ENCODE measurements around the gene BAAT.

The BAAT gene

DNA sequence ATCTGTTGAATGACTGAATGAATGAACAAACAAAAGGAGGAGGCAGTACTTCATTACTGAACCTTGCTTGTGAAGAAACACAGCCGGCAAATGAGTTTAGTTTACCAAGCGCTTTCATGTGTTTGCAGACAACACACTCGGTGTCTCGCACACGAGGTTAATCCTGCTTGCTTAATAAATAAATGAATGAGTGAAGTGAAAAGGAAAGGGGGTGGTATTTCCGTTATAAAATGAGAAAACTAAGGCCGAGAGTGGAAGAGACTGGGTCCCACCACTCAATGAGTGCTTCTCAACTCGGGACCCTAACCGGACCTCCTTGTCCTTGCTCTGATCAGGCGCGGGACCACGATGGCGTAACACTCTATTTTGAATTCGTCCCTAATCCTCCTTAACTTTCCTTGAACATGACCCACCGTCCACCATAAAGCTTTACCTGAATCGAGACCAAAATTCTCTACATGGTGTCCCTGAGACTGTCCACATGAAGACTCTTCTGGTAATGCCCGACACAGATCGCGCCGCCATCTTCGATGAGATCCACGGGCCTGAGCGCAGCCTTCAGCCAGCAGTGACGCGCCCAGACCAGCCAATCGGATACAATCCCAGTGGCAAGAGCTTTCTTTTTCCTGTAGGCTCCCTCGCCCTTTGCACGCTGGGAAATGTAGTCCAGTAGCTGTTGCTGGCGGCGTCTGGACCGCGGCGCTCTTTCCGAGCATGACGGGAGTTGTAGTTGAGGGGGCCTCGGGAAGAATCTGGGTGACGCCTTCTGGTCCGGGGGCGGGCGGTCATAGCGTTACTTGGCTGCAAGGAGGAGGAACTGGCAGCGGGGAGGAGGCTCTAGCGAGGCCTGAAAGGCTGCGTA, 13.5 kb upstream of the BAAT start, which contains the start of the genes MRPL50 and ZNF189:
Gene MRPL50, minus strand, starts transcription at position 551 of the 862 bp plus-strand sequence. Its CDS starts 26 bp downstream, at position 525.
Gene ZNF189, plus strand, starts transcription at position 784 of the 862 bp plus-strand sequence. CDS start 306 bp downstream, outside the sequence.
- DNase-seq = peak; percentile 94 to 96

DNA sequence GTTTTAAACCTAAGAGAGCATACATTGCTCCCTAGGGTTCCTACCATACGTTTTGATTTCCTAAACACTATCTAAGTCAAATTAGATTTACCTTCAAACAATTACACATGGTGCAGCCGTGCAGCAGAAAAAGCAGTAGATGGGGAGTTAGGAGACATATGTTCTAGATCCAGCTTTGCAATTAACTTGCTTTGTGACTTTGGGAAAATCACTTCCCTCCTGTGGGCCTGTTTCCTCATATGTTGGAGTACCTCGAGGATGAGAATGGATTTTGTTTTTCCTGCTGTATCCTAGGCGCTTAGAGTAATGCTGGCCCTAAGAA, 12.9 kb upstream of the BAAT start:
- DNase-seq = peak in 1 of 2 experiments; percentile 21

DNA sequence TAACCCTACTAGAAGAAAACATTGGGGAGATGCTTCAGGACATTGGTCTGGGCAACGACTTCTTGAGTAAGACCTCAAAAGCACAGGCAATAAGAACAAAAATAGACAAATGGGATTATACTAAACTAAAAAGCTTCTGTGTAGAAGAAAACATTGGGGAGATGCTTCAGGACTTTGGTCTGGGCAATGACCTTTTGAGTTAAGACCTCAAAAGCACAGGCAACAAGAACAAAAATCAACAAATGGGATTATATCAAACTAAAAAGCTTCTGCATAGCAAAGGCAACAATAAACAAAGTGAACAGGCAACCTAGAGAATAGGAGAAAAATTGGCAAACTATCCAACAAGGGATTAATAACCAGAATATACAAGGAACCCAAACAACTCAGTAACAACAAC, 9.9 kb upstream of the BAAT start:
- no peak for DNase-seq

DNA sequence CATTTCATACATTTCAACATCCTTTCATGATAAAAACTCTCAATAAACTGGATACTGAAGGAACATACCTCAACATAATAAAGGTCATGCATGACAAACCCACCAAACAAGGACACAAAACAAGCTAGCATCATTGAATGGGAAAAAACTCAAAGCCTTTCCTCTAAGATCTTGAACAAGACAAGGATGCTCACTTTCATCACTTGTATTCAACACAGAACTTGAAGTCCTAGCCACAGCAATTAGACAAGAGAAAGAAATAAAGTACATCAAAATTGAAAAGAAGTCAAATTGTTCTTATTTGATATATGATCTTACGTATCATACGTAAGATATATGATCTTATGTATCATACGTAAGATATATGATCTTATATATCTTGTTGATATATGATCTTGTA, 8.3 kb upstream of the BAAT start:
- no peak for DNase-seq

DNA sequence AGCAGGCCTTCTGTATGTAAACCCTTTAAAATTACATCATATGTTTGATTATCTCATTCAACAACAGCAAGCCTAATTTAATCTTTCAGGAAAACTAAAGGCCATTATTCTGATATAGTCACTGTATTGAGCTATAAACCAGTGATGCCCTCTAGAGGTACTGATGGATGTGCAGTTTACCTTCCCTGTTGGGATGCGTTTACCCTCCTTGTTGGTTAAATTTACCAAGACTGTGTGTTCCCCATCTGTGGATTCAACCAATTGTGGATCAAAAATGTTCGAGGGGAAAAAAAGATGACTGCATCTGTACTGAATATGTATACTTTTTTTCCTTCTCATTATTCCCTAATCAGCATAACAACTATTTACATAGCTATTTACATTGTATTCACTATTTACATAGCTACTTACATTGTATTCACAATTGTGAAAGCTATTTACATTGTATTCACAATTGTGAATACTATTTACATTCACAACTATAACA, 3.7 kb upstream of the BAAT start:
- DNase-seq = peak in 1 of 2 experiments; percentile 11

DNA sequence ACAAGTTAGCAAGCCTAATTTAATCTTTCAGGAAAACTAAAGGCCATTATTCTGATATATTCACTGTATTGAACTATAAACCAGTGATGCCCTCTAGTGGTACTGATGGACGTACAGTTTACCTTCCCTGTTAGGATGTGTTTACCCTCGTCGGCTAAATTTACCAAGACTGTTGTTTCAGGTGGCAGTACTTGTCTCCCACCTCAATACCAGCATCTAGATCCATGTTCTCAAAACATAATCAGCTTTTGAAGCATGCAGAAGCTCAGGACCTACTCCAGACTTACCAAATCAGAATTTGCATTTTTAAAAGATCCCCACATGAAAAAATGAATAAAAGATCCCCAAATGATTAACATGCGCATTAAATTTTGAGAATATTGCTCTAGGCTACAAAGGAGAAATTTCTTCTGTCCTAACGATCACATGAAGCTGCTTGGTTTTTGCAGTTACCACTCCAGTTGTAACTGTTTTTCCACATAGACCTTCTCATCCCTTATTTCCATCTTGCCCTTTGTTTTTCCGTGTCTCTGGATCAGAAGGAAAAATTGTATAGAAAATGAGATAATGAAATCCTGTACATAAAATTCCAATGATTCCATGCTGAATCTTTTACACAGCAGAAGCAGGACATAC, 3.2 kb upstream of the BAAT start:
- DNase-seq = peak; percentile 1 to 58

DNA sequence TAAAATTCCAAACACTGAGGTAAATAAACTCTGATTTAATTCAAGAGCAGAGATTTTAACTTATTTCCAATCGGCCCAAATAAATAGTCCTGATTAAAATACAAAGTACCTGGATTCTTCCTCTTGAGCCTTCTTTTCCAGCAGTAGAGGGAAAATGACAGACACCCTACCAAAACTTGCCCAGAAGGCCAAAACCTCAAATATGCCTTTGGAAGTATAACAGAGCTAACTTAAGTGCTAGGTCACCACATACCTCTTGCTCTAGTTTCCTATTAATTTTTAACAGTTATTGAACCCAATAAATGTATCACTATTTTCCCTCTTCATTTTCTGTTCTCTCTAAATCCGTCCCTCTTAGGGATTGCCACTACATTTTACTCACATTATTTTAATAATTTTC, 1.4 kb downstream of the BAAT start:
- DNase-seq = no peak

DNA sequence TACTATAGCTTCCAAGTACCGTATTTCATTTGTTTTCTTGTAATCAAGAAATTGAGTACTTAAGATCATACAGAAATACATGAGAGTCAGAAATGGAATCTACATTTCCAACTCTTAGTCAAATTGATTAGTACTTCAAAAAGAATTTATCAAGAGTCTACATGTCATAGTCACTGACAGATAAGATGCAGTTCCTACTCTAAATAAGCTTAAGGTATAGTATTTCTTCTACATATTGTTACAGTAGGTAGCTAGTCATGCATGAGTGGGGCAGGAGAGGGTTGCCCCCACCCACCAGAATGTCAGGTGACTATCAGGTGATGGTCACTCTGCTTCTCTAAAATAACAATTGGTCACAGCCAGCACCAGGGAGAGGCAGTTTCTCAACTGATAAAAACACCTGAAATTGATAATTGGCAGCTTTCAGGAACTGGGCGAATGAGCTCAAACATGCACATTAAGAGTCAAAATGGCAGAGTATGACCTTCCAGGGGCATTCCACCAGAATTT, 2.9 kb downstream of the BAAT start:
- DNase-seq = no peak

DNA sequence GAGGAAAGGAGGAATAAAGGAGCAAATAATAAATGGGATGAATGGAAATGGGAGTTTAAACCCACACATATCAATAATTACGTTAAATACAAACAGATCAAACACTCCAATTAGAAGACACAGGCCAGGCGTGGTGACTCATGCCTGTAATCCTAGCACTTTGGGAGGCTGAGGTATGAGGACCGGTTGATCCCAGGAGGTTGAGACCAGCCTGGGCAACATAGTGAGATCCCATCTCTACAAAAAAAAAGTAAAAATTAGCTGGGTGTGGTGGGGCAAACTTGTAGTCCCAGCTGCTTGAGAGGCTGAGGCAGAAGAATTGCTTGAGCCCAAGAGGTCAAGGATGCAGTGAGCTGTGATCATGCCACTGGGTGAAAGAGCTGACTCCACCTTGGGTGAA, 3.7 kb downstream of the BAAT start:
- DNase-seq = no peak

DNA sequence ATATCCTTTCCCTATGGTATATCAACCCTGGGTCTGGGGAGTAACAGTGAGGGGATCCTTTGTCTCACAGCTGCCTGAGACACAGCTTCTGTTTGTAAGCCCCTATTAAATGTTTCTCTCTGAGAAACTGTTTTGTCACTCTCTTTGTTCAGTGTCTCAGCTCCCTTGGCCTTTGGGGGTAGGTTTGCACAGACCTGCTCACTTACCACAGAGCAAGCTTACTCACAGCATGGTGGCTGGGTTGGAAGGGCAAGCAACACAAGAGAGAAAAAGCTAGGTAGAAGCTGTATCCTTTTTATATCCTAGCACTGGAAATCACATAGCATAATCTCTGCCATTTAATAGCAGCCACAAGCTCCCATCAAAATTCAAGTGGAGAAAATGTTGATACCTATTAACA, 4.5 kb downstream of the BAAT start:
- DNase-seq = no peak

DNA sequence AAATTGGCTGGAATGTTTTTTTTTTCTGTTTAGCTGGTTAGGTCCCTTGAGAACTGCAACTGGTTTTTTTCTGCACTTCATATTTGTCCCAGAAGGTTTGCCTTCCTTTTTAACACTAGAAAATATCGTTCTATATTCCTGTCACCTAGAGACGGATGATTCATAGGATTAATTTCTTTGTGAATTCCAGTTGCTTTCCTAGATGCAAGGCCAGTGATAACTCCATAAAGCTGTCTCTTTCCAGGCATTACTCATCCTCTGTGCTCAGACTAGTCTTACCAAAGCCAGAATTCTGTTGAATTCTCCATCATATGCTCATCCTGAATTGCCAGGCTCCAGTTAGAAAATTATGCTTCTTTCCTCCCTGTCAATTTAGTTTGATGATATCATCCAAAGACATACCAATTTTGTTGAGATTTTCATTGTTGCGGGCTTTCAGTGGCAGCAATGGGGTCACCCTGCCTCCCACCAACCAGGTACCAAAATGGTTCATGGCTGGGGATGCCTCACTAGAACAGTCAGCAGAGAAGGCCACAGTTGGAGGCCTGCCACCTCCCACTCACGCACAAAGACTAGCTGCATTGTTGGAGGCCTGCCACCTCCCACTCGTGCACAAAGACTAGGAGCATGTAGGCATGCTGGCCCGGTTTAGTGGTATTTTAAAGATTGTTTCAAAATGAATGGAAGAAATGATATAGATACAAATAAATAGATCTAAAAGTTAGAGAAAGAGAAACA, 8.5 kb downstream of the BAAT start:
- DNase-seq = no peak

DNA sequence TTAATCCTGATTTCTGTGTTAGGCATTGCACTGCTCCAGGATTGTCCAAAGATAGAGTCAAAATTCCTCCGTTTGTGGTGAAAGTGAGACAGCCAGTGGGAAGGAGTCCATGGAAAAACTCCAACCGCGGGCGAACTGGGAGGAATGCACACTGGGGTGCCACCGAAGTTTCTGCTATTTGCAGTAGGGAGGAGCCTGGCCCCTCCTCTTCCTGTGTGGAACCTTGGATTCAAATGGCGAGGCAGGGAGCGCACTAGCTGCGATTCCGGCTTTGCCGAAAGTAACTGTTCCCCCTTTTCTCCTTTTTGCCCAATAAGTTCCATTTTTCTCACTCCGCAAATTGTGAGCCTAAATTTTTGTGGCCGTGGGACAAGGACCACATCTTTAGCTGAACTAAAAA, 9.3 kb downstream of the BAAT start:
- no peak for DNase-seq

DNA sequence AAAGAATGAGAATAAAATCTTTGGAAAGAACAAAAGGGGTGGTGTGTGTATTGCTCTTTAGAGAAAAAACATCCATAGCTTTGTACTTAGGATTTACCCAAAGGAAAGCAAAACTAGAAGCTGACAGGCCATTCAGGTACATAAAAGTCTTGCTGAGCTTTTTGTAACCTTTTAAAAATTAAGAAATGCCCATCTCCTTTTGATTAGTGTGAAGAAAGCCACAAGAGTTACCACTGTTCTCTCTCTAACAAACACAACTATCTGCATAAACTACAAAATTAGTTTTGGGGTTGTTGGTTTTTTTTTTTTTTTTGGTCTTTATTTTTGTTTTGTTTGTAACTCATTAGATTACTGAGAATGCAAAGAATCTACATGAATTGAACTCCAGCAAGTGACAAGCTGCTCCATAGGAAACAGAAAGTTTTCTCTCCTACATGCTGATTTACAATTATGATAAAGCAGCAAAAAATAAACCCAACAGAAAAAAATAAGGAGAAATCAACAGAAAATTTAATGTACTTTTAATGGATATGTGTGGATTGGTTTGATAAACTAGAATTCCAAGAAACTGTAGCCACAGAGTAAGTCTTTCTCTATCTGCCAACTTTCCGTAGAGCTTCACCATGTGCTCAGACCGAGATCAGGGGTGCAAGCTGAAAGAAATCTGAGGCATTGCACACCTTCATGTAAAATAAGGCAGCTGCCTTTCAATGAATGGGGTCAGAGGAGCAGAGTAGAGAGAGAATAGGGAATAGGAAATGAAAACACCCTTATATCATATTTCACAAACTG, 12.3 kb downstream of the BAAT start:
- DNase-seq = no peak

DNA sequence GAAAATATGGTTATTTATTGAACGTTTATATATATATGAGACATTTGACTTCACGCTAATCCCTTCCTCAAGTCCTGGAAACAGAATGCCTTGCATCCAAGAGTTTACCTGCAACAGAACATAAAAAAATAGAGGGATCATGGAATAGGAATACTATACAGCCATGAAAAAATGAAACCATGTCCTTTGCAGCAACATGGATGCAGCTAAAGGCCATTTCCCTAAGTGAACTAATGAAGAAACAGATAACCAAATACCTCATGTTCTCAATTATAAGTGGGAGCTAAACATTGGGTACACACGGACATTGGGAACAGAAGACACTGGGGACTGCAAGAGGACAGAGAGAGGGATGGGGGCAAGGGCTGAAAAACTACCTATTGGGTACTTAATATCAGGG, 13.0 kb downstream of the BAAT start:
- no peak for DNase-seq

DNA sequence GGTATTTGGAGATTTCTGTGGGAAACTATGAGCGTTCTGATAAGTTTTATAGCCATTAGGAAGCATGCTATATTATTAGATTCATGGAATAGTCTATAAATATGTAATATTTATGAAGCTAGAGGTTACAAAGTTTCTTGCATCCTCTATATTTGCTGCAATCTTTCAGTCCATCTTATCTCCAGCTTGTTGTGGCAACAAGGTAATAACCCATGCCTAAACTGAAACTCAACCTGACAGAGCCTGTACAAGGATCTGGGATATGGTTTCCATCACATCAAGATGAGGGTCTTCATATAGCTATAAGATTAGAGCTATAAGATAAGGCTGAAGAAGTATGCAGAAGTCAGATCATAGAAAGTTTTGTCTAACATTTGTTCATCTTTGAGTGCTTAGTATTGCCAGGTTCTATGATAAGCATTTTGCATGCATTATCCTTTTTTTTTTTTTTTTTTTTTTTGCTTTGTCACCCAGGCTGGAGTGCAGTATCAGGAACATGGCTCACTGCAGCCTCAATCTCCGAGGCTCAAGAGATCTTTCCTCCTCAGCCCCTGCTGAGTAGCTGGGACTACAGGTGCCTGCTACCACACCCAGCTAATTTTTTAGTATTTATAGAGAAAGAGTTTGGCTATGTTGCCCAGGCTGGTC, 14.8 kb downstream of the BAAT start:
- no peak for DNase-seq

DNA sequence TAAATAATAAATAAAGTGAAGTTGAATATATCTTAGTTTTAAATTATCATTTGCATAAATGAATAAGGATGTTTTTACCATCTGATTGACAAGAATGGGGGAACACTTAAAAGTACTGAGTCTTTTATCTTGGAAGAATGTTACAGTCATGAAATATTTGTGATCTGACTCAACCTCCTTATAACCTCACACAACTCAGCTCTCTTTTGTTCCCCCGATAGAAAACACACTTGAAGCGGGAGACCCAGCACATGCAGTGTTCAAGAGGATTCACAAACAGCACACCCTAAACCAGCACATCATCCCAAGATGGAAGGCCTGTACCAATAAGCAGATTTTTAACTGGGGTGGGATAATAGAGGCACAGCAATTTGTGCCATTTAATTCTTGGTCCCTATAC, 15.5 kb downstream of the BAAT start:
- no peak for DNase-seq

DNA sequence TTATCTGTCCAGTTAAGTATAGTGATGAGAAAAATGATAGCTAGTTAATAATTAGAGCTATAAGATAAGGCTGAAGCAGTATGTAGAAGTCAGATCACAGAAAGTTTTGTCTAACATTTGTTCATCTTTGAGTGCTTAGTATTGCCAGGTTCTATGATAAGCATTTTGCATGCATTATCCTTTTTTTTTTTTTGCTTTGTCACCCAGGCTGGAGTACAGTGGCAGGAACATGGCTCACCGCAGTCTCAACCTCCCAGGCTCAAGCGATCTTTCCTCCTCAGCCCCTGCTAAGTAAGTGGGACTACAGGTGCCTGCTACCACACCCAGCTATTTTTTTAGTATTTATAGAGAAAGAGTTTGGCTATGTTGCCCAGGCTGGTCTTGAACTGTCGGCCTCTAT, 17.5 kb downstream of the BAAT start:
- no peak for DNase-seq

DNA sequence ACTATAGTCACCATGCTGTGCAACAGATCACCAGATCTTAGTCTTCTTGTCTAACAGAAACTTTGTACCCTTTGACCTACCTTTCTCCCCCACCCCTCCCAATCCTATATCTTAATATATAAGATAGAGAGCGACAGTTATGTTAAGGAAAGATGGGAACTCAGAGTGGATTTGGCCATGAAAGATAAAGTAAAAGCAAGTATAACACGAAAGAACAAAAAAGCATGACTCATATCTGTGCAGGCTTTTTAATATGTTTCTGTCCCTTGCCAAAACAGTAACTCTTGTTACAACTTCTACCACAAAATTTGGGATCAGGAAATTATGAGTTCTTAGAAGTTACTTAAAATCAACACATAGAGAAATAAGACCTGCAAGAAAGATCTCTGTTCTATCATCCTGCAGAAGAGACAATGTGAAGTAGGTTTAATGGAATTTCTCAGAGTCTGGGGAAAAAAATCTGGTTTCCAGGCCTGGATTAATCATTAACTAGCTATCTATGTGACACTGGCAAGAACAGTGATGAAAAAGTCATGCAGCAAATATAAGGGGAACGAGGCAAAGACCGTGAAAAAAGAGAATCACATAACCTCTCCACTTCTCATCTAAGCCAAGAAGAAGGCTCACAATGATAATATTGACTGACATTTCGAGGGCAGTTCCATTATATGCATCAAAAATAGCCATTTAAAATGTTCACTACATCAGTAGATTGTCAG, 18.6 kb downstream of the BAAT start:
- DNase-seq = no peak

DNA sequence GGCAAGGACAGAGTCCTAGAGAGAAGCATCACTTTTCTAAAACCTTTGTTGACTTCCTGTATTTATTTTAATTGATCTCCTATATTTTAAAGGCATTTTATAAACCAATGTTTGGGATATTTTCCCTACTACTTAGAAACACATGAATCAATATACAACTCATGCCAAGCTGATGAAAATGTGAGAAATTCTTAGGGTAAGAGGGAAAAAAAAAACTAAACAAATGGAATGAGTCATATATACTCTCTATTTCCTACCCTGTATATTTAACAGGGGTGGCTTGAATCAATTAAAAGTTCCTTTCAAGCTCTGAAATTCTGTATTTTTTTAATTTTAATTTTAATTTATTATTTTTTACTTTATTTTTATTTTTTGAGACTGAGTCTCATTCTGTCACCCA, 19.6 kb downstream of the BAAT start:
- no peak for DNase-seq

DNA sequence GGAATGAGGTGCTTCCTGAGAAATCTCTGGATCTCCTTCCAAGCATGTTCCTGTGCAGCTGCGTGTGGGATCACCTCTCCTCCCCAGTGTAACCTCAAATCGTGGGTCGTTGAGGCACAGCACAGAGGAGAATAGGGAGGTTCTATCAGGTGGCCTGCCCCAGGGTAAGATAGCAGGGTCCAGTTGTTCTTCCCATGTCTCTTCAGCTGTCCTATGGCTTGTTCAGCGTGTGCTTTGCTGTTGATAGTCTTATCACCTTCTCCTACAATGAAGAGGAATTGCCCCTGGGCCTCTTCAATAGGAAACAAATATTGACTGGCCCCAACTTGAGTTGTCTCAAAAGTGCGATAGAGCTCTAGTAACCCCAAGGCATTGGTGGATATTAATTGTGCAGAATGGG, 22.4 kb downstream of the BAAT start:
- no peak for DNase-seq

DNA sequence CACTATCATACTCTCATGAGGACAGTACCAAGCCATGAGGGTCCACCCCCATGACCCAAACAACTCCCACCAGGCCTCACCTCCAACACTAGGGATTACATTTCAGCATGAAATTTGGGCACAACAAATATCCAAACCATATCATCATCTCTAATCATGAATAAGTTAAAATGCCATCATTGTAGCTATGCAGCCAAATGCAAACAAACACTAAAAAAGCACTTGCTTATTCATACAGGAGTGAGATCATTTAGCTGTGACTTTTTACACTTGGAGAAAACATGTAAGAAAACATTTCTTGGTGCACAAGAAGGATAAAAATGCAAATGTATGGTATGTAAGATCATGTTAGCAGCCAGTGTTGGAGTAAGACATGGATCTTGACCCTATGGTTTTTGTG, 24.2 kb downstream of the BAAT start:
- no peak for DNase-seq
